Measurements from ENCODE around the gene TNF.
"Not testable (repeated sequence)": the region's sequence is repeated elsewhere in the genome, so short reads cannot be mapped to it uniquely, and the experiment has no call there.

Gene TNF

GRCh38 chr6:31545291-31545690 lies 30.1 kb upstream of the TNF start:
- no peak for DNase-seq

- DNase-seq = peak; percentile 97
Observed at GRCh38 chr6:31546339-31546957, 28.9 kb upstream of the TNF start, which contains the start of gene ATP6V1G2. Gene ATP6V1G2, minus strand, starts transcription at chr6:31546608. Its CDS starts 49 bp downstream, at chr6:31546559.

- DNase-seq = peak; percentile 98
Observed at GRCh38 chr6:31546958-31547726, 28.2 kb upstream of the TNF start, which contains the start of gene NFKBIL1. Gene NFKBIL1, plus strand, starts transcription at chr6:31547608. Its CDS starts 87 bp downstream, at chr6:31547695.

GRCh38 chr6:31547727-31548543 lies 27.4 kb upstream of the TNF start:
- no peak for DNase-seq

GRCh38 chr6:31548544-31548873 lies 26.9 kb upstream of the TNF start:
- no peak for DNase-seq

GRCh38 chr6:31551371-31551770 lies 24.0 kb upstream of the TNF start:
- not testable (repeated sequence) for DNase-seq

GRCh38 chr6:31556307-31556706 lies 19.1 kb upstream of the TNF start:
- no peak for DNase-seq

- DNase-seq = no peak
Observed at GRCh38 chr6:31557443-31558317, 17.7 kb upstream of the TNF start.

- no peak for DNase-seq
Observed at GRCh38 chr6:31558318-31558625, 17.1 kb upstream of the TNF start.

- no peak for DNase-seq
Observed at GRCh38 chr6:31558631-31559500, 16.5 kb upstream of the TNF start.

GRCh38 chr6:31559606-31559957 lies 15.8 kb upstream of the TNF start:
- no peak for DNase-seq

GRCh38 chr6:31559958-31560696 lies 15.2 kb upstream of the TNF start:
- no peak for DNase-seq

GRCh38 chr6:31560697-31561058 lies 14.7 kb upstream of the TNF start:
- DNase-seq = no peak

GRCh38 chr6:31567531-31568370 lies 7.6 kb upstream of the TNF start:
- DNase-seq = no peak

- no peak for DNase-seq
Observed at GRCh38 chr6:31568537-31568961, 6.8 kb upstream of the TNF start.

- DNase-seq = no peak
Observed at GRCh38 chr6:31569861-31570536, 5.4 kb upstream of the TNF start.

- DNase-seq = no peak
Observed at GRCh38 chr6:31572041-31572911, 3.1 kb upstream of the TNF start, which contains the start of gene LTA. Gene LTA, plus strand, starts transcription at chr6:31572289. Its CDS starts 454 bp downstream, at chr6:31572743.

All from NCI-H1105 treated with DMSO at 0.1 percent for 48 hours (cell line).